RWPE1 (cell line): ENCODE data around the gene DHPS.

Source experiments
- CTCF ChIA-PET: fragments of 350-600 bp; sonication (Branson Sonifier 250); formaldehyde crosslinking; extraction: SDS; loops from one replicate; lab custom pipeline; 2021; lab: Yijun Ruan, JAX
- POLR2A ChIA-PET: fragments of 400-600 bp; formaldehyde crosslinking; extraction: SDS; loops from one replicate; lab custom pipeline; 2020; ENCODE audit warnings: antibody characterized with exemption; ENCODE audit not compliant: low non-redundant PET; lab: Yijun Ruan, JAX
- DNase-seq: peaks from one replicate; pipeline ENCODE4 v3.0.0; 2012; ENCODE audit warnings: low spot score
- H3K27ac ChIP-seq: fragments of 450-650 bp; 2 replicates; pipeline ENCODE4 v1.5.1; 2017
- CTCF ChIP-seq: fragments of 450-650 bp; conservative IDR thresholded peaks from 2 replicates; pipeline ENCODE4 v1.5.1; 2017; ENCODE audit warnings: low read depth, mild to moderate bottlenecking

DHPS gene

GRCh38 chr19:12629215-12629614 is 52.5 kb downstream of the DHPS start:
- ChIA-PET POLR2A (no interaction called here), CTCF (no interaction called here)
- no peak for TF ChIP-seq CTCF
- no peak overlapping the region for H3K27ac ChIP-seq
- no peak for DNase-seq

DNA sequence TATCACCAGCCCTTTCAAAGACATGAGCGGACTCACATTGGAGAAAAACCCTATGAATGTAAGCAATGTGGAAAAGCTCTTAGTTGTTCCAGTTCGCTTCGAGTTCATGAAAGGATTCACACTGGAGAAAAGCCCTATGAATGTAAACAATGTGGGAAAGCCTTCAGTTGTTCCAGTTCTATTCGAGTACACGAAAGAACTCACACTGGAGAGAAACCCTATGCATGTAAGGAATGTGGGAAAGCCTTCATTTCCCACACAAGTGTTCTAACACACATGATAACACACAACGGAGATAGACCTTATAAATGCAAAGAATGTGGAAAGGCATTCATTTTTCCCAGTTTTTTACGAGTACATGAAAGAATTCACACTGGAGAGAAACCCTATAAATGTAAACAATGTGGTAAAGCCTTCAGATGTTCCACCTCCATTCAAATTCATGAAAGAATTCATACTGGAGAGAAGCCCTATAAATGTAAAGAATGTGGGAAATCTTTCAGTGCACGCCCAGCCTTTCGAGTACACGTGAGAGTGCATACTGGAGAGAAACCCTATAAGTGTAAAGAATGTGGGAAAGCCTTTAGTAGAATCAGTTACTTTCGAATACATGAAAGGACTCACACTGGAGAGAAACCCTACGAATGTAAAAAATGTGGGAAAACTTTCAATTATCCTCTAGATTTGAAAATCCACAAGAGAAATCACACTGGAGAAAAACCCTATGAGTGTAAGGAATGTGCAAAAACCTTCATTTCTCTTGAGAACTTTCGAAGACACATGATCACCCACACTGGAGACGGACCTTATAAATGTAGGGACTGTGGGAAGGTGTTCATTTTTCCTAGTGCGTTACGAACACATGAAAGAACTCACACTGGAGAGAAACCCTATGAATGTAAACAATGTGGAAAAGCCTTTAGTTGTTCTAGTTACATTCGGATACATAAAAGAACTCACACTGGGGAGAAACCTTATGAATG is 53.3 kb downstream of the DHPS start:
- DNase-seq: no peak
- POLR2A ChIA-PET: no interaction called here
- TF ChIP-seq CTCF: no peak
- H3K27ac ChIP-seq: no peak overlapping the region
- CTCF ChIA-PET: no interaction called here

DNA sequence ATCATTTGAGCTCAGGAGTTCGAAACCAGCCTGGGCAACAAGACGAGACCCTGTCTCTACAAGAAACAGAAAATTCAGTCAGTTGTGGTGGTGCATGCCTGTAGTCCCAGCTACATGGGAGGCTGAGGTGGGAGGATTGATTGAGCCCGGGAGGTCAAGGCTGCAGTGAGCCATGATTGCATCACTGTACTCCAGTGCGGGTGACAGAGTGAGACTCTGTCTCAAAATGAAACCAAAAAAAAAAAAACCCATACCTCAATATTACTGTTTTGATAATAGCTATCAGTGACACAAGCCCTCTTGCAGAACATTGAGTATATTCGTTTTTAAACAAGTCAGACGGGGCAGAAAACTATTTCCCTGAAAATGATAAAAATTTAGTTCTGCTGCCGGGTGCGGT is 54.7 kb downstream of the DHPS start:
- POLR2A ChIA-PET: interaction anchor here (0.6 kb wide), 1 partner anchor 9 kb away, joined by 11 read pairs; no protein-coding TSS in a partner anchor

More for the DNA sequence above, 54.7 kb downstream of the DHPS start:
- TF ChIP-seq CTCF: no peak
- H3K27ac ChIP-seq: no peak overlapping the region
- no peak for DNase-seq
- CTCF ChIA-PET: interaction anchor here (0.7 kb wide), 1 partner anchor 119 kb away, joined by 3 read pairs; no protein-coding TSS in a partner anchor
